CD4-positive, alpha-beta T cell treated with Interleukin-21 for 1 hour (primary cell): ENCODE data around the gene KCNMB2.
"Not testable (repeated sequence)": the region's sequence is repeated elsewhere in the genome, so short reads cannot be mapped to it uniquely, and the experiment has no call there.

Experiments
- DNase-seq: peaks from one replicate; pipeline ENCODE4 v3.0.0-alpha.2; 2020

KCNMB2 gene

DNA sequence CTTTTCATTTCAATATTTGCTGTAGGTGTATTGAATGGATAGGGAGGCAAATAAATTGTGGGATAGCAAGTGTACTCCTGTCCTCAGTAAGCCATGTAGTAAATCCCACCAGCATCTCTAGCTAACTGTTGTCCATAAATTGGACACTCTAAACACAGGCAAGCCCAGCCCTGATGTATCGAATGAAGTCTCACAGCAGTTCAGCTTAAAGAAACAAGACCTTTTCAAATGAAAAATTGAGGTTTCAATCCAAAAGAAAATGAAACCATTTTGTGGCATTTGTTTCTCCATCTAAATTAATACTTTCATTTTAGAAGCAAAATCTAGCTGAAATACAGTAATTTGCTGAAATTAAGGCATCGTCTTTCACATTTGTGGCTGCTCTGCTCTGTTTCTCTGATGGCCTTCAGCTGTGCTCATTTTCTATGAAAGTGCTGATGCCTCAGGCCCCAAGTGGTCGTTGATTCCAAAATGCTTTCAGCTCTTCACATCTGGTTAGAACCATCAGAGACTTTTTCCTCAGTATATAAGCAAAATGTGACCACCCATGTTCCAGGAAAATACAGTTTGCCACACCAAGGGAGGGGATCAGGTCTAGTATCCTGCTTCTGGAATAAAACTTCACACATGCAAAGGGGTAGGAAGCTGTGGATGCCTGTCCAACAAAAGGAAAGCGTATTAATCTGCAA, 290.3 kb downstream of the KCNMB2 start:
- DNase-seq: no peak

DNA sequence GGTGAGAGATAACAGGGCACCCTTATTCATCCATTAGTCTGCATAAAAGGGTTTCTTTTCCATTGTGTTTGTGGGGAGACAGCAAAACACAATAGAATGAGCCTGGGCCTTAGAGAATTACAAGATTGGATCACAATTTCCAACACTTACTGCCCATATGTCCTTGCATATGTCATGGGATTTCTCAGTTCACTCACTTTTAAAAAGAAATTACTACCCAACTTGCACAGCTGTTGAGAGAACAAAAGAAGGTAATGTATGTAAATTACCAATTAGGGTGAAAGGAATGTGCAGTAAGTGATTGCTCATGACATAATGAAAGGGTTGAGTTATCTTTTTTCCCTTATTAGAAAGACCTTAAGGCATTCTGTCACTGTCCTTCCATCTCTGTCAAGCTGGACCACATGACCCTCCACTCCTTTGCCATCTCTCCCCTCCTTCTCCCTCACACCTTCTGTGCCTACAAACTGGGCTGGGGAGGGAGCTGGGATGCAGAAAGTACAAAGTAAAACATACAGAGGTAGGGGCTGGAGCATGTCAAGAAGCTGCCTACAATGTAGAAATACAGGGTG, 291.1 kb downstream of the KCNMB2 start:
- DNase-seq: no peak

DNA sequence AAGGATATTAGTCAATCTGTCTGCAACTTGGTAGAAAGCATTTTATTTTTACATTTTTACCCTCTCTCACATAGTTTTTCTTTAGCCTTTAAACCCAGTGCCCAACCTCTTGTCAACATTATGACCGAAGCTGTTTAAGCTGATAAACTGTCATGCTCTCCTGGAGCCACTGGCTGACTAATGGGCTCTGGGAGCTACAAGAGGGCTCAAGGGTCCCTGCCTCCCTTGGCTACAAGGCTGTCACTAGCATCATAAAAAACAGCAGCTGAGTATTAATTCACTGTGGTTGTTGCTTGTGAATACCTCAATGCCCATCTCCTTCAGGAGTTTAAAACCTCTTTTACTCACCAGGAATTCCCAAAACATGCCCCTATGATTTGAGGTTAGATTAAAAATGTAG, 297.5 kb downstream of the KCNMB2 start:
- no peak for DNase-seq

DNA sequence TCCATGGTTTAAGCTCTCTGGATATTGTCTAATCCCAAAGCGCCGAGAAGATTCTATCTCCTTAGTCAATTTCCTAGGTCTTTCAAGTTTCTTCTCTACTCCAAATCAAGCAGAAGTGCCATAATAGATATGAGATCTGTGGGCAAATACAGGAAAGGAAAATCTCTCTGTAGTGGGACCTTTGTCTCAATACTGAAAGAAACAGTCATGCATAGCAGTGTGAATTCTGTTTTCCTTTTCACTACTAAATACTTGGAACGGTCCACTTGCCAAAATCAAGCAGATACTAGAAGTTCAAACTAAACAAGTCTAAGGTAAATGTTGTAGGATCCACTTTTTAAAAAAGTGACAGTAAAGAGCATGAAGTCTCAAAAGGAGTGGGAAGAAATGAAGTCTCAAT, 298.8 kb downstream of the KCNMB2 start:
- DNase-seq: no peak

DNA sequence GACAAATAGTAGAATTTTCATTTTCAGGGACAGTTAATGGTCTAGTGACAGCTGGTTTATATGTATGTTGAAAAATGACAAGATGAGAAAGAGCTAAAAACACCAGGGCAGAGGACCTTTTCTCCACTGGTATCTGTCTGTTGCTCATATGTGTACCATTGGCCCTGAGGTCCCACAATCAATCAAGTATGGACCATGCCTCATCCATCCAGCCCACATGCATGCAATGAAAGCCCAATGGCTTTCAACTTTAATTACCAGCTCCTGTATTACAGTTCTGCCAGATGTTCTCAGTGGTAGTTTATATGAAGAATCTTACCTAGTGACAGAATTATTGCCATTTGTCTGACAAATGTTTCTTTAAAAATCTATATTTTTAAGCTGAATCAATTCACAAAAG, 301.3 kb downstream of the KCNMB2 start:
- DNase-seq: no peak

DNA sequence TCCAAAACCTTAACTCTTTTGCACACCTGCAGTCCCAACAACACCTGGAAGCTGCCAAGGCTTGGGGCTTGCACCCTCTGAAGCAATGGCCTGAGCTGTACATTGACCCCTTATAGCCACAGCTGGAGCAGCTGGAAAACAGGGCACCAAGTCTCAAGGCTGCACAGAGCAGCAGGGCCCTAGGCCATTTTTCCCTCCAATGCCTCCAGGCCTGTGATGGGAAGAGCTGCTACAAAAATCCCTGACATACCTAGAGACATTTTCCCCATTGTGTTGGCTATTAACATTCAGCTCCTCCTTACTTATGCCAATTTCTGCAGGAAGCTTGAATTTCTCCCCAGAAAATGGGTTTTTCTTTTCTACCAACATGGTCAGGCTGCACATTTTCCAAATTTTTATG, 304.4 kb downstream of the KCNMB2 start:
- no peak for DNase-seq

DNA sequence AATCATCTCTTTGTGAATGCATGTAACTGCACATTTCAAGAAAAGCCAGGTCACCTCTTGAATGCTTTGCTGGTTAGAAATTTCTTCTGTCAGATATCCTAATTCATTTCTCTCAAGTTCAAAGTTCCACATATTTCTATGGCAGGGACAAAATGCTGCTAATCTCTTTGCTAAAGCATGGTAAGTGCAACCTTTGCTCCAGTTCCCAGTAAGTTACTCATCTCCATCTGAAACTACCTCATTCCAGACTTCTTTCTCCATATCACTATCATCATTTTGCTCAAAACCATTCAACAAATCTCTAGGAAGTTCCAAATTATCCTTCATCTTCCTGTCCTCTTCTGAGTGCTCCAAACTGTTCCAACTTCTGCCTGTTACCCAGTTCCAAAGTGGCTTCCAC, 304.8 kb downstream of the KCNMB2 start:
- DNase-seq: no peak

DNA sequence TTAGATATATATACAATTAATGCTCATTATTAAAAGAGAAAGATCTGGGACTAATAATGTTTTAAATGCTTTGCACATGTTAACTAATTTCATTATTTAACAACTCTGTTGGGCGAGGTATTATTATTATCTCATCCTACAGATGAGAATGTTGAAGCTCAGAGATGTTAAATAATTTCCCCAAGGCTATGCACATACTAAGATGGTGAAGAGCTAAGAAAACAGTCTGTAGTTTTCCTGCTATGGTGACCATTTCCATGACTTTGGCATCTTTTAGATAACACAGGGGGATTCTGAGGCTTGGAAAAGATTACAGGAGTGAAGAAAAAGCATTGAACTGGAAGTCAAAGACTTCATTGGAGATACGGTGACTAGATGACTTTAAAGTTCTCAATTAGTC, 308.7 kb downstream of the KCNMB2 start:
- DNase-seq: no peak

DNA sequence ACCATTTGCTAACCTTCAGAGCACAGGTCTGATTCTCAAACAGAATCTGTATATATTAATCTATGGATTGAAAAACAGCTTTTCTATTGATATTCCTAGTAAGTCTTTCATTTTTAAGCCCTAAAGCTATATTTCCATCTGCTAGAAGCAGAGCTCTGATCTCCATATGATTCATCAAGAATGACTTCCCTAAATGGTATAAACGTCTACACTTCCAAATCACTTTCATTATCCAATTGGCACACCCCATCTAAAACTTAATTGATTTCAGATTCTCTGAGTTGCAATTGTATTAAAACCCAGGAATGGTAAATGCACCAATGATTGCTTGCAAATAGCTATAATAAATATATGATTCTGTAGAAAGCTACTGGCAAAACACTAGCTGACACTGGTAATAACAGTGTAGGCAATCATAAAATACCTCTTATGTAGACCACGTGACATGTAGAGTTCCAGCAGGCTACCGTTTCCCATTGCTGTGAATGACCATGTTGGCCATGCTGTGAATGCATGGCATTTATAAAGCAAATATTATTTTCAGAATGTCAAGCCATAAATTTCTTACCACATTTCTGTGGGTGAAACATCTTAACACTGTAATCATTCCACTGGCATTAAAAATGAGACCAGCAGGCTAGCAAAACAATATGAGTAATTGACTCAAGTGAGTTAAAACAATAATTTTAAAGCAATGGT, 309.3 kb downstream of the KCNMB2 start:
- DNase-seq: no peak

DNA sequence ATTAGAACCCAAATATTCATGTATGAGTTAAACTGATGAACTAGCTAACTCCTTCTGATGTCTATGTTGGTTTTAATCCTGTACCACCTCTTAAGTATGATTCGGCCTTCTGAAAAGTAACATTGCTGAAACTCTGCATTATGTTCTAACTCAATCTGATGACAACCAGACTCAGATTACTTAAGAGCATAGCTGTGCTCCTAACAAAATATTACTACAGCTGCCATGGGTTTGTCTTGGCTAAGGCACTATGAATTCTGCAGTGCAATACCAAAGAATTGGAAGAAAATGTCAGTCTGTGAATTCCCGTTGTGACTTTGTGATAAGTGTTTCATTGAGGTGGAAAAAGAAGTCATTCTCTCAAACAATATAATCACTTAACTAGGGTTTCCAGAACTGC, 311.0 kb downstream of the KCNMB2 start:
- DNase-seq: no peak

DNA sequence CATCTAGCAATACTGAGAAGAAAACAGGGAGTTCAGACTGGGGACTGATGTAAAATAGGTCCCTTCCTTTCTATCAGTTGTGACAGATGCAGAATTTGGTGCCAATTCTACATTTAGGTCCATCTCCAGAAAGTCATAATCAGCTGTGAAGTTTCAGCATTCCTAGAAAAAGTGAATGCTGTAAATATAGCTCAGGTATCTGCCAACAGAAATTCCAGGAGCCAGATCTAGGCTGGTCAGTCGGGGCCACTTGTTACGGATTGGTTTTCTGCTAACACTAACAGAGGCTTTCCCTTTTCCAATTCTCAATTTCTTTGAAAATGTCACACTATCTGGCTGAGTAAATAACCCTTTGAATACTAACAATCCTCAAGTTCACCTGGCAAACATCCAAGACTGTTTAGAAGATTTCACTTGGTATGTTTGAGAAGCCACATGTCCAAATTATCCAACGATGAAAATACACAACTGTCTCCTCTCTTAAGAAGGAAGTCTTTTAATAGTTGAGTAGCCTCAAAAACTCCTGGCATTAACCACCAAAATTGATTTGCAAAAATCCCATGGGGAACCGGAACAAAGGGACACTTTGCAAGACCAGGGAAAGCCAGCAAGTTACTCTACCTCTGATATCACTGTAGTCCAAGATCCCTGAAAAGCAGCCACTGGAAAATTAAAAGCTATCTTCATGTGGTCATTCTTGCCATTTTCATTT, 313.1 kb downstream of the KCNMB2 start:
- no peak for DNase-seq

DNA sequence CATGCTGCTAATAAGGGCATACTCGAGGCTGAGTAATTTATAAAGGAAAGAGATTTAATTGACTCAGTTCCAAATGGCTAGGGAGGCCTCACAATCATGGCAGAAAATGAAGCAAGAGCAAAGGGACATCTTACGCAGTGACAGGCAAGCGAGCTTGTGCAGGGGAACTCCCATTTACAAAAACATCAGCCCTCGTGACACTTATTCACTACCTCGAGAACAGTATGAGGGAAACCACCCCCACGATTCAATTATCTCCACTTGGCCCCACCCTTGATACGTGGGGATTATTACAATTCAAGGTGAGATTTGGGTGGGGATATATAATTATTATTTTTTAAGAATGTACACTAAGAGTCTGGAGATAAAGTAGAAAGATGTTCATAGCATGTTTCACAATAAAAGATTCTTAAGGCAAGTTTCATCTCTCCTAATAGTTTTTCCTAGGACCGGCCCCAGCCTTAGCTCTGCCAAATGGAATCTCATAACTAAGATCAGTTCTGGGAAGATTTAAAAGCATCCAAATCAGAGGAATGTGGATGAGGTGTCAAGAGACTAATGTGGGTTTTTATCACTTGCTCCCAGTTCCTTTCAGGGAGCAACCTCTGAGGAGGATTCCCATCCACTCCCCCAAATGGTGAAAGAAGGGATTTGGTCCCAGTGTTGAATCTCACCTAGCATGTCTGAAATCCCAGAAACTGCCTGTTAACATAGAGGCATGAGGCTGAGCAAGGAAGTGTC, 314.4 kb downstream of the KCNMB2 start:
- DNase-seq: no peak

DNA sequence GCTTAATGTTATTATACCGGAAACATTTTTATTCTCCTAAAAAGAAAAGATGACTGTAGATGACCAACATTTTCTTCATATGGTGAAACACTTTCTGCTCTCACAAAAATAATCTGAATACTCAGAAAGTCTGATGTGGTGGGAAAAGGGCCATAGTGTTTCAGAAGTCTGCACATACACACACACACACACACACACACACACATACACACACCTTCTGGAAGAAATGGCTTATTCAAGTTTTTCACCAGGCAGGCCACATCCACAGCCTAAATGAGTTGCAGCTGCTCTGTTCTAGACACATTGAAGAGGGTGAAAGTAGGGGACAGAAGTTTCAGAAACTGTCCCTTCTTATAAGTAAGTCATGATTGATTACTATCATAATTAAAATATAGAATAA, 315.3 kb downstream of the KCNMB2 start:
- no peak for DNase-seq

DNA sequence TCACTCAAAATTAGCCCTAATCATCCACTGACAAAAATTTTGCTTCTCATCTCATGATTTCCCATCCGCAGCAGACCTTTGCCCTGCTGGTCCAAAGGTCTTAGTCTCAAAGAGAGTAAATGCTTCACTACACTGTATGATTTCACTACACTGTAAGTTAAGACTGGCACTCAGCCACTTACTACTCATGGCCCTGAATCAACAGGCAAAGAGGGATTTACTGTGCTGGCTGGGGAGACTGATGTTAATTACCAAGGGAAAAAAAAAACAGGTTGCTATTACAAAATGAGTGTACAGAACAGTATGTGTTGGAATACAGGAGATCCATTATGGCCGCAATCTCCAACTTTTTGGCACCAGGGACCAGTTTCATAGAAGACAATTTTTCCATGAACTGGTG, 320.6 kb downstream of the KCNMB2 start:
- no peak for DNase-seq

DNA sequence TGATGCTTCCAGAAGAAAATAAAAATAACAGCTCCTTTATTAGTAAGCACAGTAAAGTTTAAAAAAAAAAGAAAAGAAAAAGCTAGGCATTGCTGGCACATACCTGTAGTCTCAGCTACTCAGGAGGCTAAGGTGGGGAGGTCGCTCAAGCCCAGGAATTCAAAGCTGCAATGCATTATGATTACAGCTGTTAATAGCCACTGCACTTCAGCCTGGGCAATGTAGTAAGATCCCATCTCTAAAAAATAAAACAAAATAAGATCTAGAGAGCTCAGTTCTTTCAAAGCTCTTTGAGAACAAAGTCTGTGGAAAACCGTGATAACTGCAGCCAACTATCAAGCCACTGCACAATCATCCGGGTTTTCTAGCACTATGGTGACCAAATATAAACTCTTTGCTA, 323.1 kb downstream of the KCNMB2 start:
- DNase-seq: no peak

DNA sequence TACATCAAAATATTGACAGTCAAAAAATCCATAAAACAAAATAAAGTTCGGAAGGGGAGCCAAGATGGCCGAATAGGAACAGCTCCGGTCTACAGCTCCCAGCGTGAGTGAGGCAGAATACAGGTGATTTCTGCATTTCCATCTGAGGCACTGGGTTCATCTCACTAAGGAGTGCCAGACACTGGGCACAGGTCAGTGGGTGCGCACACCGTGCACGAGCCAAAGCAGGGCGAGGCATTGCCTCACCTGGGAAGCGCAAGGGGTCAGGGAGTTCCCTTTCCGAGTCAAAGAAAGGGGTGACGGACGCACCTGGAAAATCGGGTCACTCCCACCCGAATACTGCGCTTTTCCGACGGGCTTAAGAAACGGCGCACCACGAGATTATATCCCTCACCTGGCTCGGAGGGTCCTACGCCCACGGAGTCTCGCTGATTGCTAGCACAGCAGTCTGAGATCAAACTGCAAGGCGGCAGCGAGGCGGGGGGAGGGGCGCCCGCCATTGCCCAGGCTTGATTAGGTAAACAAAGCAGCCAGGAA, 323.7 kb downstream of the KCNMB2 start:
- DNase-seq: not testable (repeated sequence)

DNA sequence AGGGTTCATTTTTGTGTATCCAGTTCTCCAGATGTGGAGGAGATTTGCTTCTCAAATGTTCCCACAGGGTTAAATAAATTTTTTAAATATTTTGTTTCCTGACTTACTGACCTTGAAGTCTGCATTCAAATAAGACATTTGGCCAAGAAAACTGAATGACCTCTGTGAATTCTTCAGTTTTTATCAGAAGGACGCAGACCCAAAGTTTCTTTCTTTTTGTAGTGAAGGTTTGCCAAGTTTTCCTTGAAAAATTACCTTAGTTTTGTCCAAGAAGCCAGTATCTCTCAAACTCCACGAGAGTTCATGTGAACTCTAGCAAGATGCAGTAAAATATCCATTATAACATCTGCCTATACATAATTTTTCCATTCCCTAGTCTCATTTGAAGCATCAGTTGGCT, 332.4 kb downstream of the KCNMB2 start:
- no peak for DNase-seq

DNA sequence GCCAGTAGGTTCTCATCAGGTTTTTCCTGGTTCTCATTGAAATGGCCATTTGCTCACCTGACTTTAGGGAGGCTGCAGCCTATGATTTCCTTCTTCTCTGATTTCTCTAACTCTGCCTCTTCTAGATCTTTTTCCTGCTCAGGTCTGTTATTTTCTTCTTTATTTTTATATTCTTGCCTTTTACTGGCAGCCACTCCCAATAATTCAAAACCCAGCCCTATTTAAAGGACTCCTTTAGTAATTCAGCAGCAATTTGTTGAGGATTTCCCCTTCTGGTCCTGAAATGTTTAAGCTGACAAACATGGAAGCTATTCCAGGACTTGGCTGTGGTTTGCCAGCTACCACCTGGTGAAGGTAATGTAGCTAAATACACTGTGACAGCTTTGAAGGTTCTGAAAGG, 333.8 kb downstream of the KCNMB2 start:
- no peak for DNase-seq

DNA sequence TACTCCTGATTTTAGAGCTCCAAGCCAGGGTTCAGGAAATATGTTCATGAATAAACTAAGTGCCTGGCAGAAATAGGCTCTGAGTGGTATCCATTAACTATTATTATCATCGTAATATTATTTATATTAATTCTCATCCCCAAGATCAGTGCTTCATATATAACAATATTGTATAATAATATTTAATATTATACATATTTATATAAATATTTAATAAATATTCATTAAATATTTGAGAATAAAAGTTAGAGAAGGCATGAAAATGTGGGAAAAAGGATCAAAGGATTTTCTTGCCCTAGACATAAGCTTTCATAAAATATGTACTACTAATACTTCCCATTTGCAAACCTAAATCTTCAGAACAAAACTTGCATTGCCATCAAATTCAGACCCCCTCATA, 338.9 kb downstream of the KCNMB2 start:
- no peak for DNase-seq

DNA sequence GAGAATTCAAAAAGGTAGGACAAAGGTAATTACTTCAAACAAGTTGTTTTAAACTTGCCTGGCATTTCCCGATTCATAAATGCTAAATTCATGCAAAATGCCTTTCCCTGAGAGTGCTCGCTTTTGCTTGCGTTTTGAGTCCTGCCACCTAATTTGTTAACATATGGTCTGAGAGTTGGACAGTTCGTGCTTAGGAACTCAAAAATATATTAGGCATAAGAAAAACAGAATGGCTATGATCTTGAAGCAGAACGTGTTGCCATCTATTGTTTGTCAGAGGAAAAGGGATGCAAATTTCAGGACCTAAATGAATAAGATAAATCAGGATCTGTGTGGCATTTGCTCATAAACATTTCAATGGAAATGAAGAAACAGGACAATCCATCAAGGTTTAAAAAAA, 339.6 kb downstream of the KCNMB2 start:
- no peak for DNase-seq

DNA sequence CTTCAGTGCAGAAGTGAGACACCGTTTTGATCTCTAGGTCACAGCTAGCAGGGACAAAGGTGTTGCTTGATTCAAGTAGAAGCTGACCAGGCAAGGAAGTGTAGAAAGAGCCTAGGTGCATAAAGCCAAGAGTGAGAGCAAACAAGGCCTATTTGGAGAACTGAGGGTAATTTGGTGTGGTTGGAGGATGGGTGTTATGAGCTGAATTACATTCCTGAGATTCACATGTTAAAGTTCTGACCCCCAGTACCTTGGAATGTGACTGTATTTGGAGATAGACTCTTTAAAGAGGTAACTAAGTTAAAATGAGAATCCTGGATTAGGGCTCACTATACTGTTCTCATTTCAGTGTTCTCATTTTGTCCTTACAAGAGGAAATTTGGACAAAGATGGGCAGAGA, 344.0 kb downstream of the KCNMB2 start:
- DNase-seq: no peak
